Gastrocnemius medialis (tissue), 4 donors: ENCODE measurements around the gene PTGS2.

Source experiments
- CTCF ChIP-seq, 5 experiments: fragments of 450-650 bp in 3 of 5; fragments of 200-600 bp in 2 of 5; sonication (generic) in 2 of 5; IDR thresholded peaks in 4 of 5; conservative IDR thresholded peaks in 1 of 5; 1 replicate in 4 of 5; 2 replicates in 1 of 5; pipeline ENCODE4 v1.5.1; 2016 to 2019; ENCODE audit warnings: antibody characterized with exemption in 5 of 5, mild to moderate bottlenecking in 3 of 5, moderate library complexity in 3 of 5
- POLR2A ChIP-seq, 2 donors: fragments of 450-650 bp; IDR thresholded peaks; one replicate each; pipeline ENCODE4 v1.6.1; 2017; ENCODE audit warnings: antibody characterized with exemption in 2 of 2, mild to moderate bottlenecking in 2 of 2, moderate library complexity in 2 of 2

GRCh38 chr1:186633116-186633515 lies 47.1 kb downstream of the PTGS2 start:
- TF ChIP-seq CTCF (IDR thresholded peaks at IDR 0.05 in 4 of 5, conservative IDR thresholded peaks at IDR 0.05 in 1 of 5) (no peak), POLR2A (IDR thresholded peaks at IDR 0.05) (no peak)
